HG02852 (cell line): Measurements from ENCODE around the gene PIGZ.

Source experiments
- ATAC-seq: cut with Tn5 transposase; IDR thresholded peaks from one replicate; pipeline ENCODE4 v1.9.1; 2021; ENCODE audit warnings: mild to moderate bottlenecking, moderate library complexity; ENCODE audit not compliant: unreplicated experiment

PIGZ gene

DNA sequence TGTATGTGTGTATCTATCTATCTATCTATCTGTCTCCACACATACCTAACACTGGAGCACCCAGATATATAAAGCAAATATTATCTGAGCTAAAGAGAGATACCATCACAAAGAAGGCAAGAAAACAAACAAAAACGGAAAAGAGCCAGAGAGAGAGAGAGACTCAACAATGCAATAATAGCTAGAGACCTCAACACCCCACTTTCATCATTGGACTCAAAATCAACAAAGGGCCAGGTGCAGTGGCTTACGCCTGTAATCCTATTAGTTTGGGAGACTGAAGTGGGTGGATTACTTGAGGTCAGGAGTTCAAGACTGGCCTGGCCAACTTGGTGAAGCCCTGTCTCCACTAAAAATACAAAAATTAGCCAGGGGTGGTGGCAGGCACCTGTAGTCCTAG lies 49.7 kb downstream of the PIGZ start:
- no peak for ATAC-seq

DNA sequence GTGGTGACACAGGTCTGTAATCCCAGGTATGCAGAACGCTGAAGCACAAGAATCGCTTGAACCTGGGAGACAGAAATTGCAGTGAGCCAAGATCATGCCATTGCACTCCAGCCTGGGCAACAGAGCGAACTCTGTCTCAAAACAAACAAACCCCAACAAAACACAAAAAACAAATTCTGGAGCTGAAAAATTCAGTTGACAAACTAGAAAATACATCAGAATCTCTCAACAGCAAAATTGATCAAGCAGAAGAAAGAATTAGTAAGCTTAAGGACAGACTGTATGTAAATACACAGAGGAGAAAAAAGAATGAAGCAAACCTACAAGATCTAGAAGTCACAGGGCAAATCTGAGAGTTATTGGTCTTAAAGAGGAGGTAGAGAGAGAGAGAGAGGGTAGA lies 51.6 kb downstream of the PIGZ start:
- ATAC-seq, result no peak

DNA sequence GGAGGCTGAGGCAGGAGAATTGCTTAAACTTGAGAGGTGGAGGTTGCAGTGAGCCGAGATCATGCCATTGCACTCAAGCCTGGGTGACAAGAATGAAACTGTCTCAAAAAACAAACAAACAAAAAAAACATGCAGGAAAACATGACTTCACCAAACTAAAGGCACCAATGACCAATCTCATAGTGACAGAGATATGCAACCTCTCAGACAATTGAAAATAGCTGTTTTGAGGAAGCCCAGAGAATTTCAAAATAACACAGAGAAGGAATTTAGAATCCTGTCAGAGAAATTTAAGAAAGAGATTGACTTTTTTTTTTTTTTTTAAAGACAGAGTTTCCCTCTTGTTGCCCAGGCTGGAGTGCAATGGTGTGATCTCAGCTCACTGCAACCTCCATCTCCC lies 52.4 kb downstream of the PIGZ start:
- no peak for ATAC-seq

DNA sequence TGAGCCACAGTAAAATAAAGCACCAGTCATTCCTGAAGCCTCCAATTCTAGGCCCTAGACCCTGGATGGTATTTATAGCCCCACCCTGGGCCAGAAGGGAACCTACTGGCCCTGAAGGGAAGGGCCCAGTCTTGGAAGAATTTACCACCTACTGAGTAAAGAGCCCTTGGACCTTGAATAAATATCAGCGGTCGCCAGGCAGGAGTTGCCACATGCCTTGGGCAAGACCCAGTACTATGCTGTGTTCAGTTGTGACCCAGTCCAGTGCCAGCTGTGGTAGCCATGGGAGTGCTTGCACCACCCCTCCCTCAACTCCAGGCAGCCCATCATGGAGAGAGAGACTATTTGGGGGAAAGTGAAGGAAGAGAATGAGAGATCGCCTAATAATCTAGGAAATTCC lies 53.3 kb downstream of the PIGZ start:
- no peak for ATAC-seq

DNA sequence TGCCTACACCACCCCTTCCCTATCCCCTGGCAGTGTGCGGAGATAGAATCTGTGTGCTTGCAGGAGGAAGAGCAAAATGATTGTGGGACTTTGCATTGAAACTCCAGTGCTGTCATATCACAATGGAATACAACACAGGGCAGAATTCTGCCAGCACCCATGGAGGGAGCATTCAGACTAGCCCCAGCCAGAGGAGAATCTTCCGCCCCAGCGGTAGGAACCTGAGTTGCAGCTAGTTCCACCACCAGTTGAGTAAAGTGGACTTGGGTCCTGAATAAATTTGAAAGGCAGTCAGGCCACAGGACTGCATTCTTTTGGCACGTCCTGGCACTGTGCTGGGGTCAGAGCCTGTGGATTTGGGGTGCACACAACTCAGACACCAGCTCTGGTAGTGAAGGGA lies 53.8 kb downstream of the PIGZ start:
- ATAC-seq, result no peak

DNA sequence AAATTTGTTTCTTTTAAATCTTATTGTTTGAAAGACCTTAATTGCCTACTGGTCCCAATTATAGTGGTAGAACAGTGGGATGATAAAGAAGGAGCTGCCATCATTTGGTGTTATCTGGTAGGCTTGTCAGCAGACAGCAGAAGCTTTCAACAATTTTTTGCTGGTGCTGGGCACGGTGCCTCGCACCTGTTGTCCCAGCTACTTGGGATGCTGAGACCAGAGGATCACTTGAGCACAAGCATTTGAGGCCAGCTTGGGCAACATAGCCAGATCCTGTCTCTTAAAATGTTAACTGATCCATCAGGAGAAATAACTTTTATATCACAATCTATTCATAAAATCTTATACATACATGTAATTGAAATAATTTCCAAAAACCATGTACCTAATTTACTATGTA lies 64.9 kb downstream of the PIGZ start:
- no peak for ATAC-seq

DNA sequence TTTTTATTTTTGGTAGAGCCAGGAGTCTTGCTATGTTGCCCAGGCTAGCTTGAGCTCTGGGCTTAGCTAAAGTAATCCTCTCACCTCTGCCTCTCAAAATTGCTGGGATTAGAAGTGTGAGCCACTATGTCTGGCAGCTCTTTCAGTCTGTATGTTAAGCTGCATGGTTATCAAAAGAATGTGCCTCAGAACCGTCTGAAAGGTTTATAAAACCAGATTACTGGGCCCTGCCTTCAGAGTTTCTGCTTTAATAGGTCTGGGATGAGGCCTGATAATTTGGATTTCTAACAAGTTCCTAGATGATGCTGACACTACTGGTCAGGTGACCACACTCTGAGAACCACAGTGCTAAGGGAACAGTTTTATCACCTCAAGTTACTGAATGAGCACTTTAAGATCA lies 66.3 kb downstream of the PIGZ start:
- ATAC-seq, result no peak

DNA sequence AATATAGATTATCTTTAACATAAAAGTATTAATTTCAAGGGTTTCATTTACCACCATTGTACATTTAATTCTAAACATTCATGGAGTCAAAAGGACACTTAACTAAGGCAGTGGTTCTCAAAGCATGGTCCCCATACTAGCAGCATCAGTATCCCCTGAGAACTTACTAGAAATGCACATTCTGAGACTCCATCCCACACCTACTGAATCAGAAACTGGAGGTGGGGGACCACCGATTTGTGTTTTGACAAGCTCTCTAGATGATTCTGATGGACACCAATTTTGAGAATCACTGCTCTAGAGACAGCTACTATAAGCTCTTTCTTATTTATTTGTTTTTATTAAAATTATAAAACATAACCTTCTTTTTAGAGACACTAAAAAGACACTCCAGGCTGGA lies 66.9 kb downstream of the PIGZ start:
- no peak for ATAC-seq
